HepG2 (cell line): Measurements from ENCODE around the gene FNDC7. TPM values are rescaled to one million over a fixed set of nuclear protein-coding genes. Genes with fewer than 3 reads are reported as not detected.

ENCODE experiments used
- ATAC-seq: fragments of 200-7000 bp; cut with Tn5 transposase; 3 replicates; pipeline ENCODE4 v1.9.1; 2020; ENCODE audit warnings: mild to moderate bottlenecking, moderate library complexity
- BruUV-seq: library from RNA; stranded (reverse); fragments of 400-500 nt; replicated peaks from 2 replicates; lab custom pipeline; 2021; lab: Mats Ljungman, UMichigan
- CTCF ChIA-PET: fragments of 300-600 bp; formaldehyde crosslinking; extraction: SDS; loops from one replicate; lab custom pipeline; 2021; ENCODE audit warnings: low total read pairs, inconsistent platforms, low intra/inter-chr PET ratio; lab: Yijun Ruan, JAX
- POLR2A ChIA-PET: fragments of 350-600 bp; sonication (Branson Sonifier 250); formaldehyde crosslinking; loops from one replicate; lab custom pipeline; 2020; ENCODE audit warnings: antibody characterized with exemption, inconsistent platforms; lab: Yijun Ruan, JAX
- DNase-seq: peaks from one replicate; pipeline ENCODE4 v3.0.0-alpha.2; 2015; ENCODE audit warnings: low spot score
- FAIRE-seq: peaks from 3 replicates; lab custom pipeline; 2011; peaks lifted over from hg19 to GRCh38; lab: Jason Lieb, UNC
- H2AFZ ChIP-seq: one replicate; pipeline ENCODE4 v1.6.1; 2011; ENCODE audit warnings: low read length, inconsistent platforms
- H3K27ac ChIP-seq: fragments of 300-600 bp; 3 replicates; pipeline ENCODE4 v1.8.0; 2011; ENCODE audit warnings: mixed run types, mild to moderate bottlenecking, mixed read lengths, low read length, inconsistent platforms; ENCODE audit not compliant: insufficient read depth; ENCODE audit errors: extremely low read length
- H3K27me3 ChIP-seq, 2 experiments: fragments of 200-600 bp in 1 of 2; 2 replicates in 1 of 2; 3 replicates in 1 of 2; pipeline versions ENCODE4 v1.6.0 to v1.8.0; 2011; ENCODE audit warnings: low read length in 2 of 2, mild to moderate bottlenecking in 2 of 2, moderate library complexity in 2 of 2, inconsistent platforms in 1 of 2; ENCODE audit not compliant: insufficient read depth in 2 of 2, control insufficient read depth in 1 of 2
- H3K36me3 ChIP-seq, 2 experiments: fragments of 200-600 bp in 1 of 2; replicated peaks in 1 of 2; 2 replicates in 1 of 2; 3 replicates in 1 of 2; pipeline versions ENCODE4 v1.5.1 to v1.8.0; 2011; ENCODE audit warnings: low read length in 2 of 2, inconsistent platforms in 1 of 2; ENCODE audit not compliant: insufficient read depth in 2 of 2, control insufficient read depth in 1 of 2
- H3K4me1 ChIP-seq: 2 replicates; pipeline ENCODE4 v1.5.1; 2012; ENCODE audit warnings: low read length, inconsistent platforms; ENCODE audit not compliant: insufficient read depth
- H3K4me2 ChIP-seq: 2 replicates; pipeline ENCODE4 v1.6.0; 2011; ENCODE audit warnings: low read depth, low read length, inconsistent platforms
- H3K4me3 ChIP-seq, 3 experiments: fragments of 200-600 bp in 1 of 3; sonication (generic), shearing (Covaris generic) in 1 of 3; replicated peaks in 1 of 3; 2 replicates each; pipeline ENCODE4 v1.5.1; 2011 to 2016; ENCODE audit warnings: low read length in 3 of 3, inconsistent platforms in 2 of 3, low read depth in 2 of 3, mild to moderate bottlenecking in 2 of 3, control low read depth in 1 of 3, mixed read lengths in 1 of 3; ENCODE audit not compliant: insufficient read depth in 1 of 3
- H3K79me2 ChIP-seq: one replicate; pipeline ENCODE4 v1.6.1; 2011; ENCODE audit warnings: low read length, inconsistent platforms; ENCODE audit not compliant: insufficient read depth
- H3K9ac ChIP-seq: 2 replicates; pipeline ENCODE4 v1.6.0; 2011; ENCODE audit warnings: mild to moderate bottlenecking, low read depth, low read length, inconsistent platforms; ENCODE audit not compliant: insufficient read depth
- H3K9me3 ChIP-seq: 2 replicates; pipeline ENCODE4 v1.5.1; 2012; ENCODE audit warnings: mild to moderate bottlenecking, low read length
- H4K20me1 ChIP-seq: 2 replicates; pipeline ENCODE4 v1.6.0; 2011; ENCODE audit warnings: inconsistent platforms, mild to moderate bottlenecking, low read length, moderate library complexity; ENCODE audit not compliant: insufficient read depth
- BHLHE40 ChIP-seq: IDR thresholded peaks from 2 replicates; pipeline ENCODE4 v1.6.1; 2011; ENCODE audit warnings: low read length, improper control_type of control experiment
- NFAT5 ChIP-seq: sonication (generic); formaldehyde crosslinking; IDR thresholded peaks from 2 replicates; pipeline ENCODE4 v1.4.0; 2020; ENCODE audit warnings: missing genetic modification reagents
- NFKBIZ ChIP-seq: IDR thresholded peaks from 2 replicates; pipeline ENCODE4 v1.6.1; 2018; ENCODE audit warnings: missing genetic modification reagents, missing compliant biosample characterization
- NFRKB ChIP-seq: fragments of 450-650 bp; IDR thresholded peaks from 2 replicates; pipeline ENCODE4 v1.6.1; 2017
- PTBP1 ChIP-seq: fragments of 200-400 bp; formaldehyde crosslinking; IDR thresholded peaks from 2 replicates; pipeline ENCODE4 v1.6.1; 2018; ENCODE audit warnings: low read length, low read depth; ENCODE audit not compliant: poor library complexity, severe bottlenecking
- RELA ChIP-seq: sonication (generic); formaldehyde crosslinking; IDR thresholded peaks from 2 replicates; pipeline ENCODE4 v1.4.0; 2020; ENCODE audit warnings: missing genetic modification reagents
- SP140L ChIP-seq: sonication (generic); formaldehyde crosslinking; IDR thresholded peaks from 2 replicates; pipeline ENCODE4 v1.4.0; 2020; ENCODE audit warnings: missing genetic modification reagents, borderline replicate concordance
- TFAP4 ChIP-seq: sonication (generic); IDR thresholded peaks from 2 replicates; pipeline ENCODE4 v1.6.1; 2016; ENCODE audit warnings: low read depth, borderline replicate concordance
- ZFP36L2 ChIP-seq: sonication (generic); formaldehyde crosslinking; IDR thresholded peaks from 2 replicates; pipeline ENCODE4 v1.4.0; 2020; ENCODE audit warnings: missing genetic modification reagents
- ZNF17 ChIP-seq: sonication (generic); formaldehyde crosslinking; IDR thresholded peaks from 2 replicates; pipeline ENCODE4 v1.5.0; 2020; ENCODE audit warnings: mild to moderate bottlenecking, missing genetic modification reagents
- ZNF232 ChIP-seq: sonication (generic); formaldehyde crosslinking; IDR thresholded peaks from 2 replicates; pipeline ENCODE4 v1.4.0; 2020; ENCODE audit warnings: missing genetic modification reagents, borderline replicate concordance
- ZNF24 ChIP-seq: fragments of 450-650 bp; IDR thresholded peaks from 2 replicates; pipeline ENCODE4 v1.6.1; 2017; ENCODE audit warnings: antibody characterized with exemption, mild to moderate bottlenecking
- ZNF260 ChIP-seq: sonication (generic); formaldehyde crosslinking; IDR thresholded peaks from 2 replicates; pipeline ENCODE4 v1.4.0; 2020; ENCODE audit warnings: missing genetic modification reagents, low read depth, mild to moderate bottlenecking, borderline replicate concordance
- ZNF790 ChIP-seq: sonication (generic); formaldehyde crosslinking; IDR thresholded peaks from 2 replicates; pipeline ENCODE4 v1.8.0; 2022; ENCODE audit warnings: missing genetic modification reagents, mild to moderate bottlenecking, borderline replicate concordance
- WGBS: methylation state at CpG from one replicate; pipeline ENCODE4 v1.1.6; 2017; ENCODE audit warnings: low lambda C conversion rate; 5-methylcytosine and 5-hydroxymethylcytosine counted together
- in situ Hi-C: cut with HindIII; loops from 2 replicates; pipeline ENCODE4 v1.10.0; 2017; ENCODE audit warnings: low pct_unique_long_range_greater_than_20kb; ENCODE audit not compliant: extremely low pct_ligation_motif_present
- intact Hi-C: fragments of 100-400 bp; cut with micrococcal nuclease; formaldehyde crosslinking; loops from one replicate; pipeline ENCODE4 v1.10.0; 2022; ENCODE audit not compliant: unreplicated experiment
- polyA plus RNA-seq, 8 experiments: library from polyadenylated mRNA; depleted of rRNA in 3 of 8; stranded (reverse) in 7 of 8; unstranded in 1 of 8; fragments of >200 nt; fragmentation: Illumina TruSeq in 4 of 8; extraction: Trizol in 4 of 8; gene quantifications; 2 replicates each; pipeline versions ENCODE4 v1.2.1 to v1.2.3, GENCODE V29; 2011 to 2016; ENCODE audit warnings: low read depth in 4 of 8, missing spikeins in 1 of 8, mixed read lengths in 1 of 8; ENCODE audit not compliant: insufficient read depth in 1 of 8
- total RNA-seq, 5 experiments: library from RNA; depleted of rRNA; stranded (reverse); fragments of >200 nt; fragmentation: Illumina TruSeq; extraction: Trizol; gene quantifications; 2 replicates each; pipeline ENCODE4 v1.2.3, GENCODE V29; 2016; ENCODE audit warnings: low read depth in 1 of 5
- TF ChIP-seq, protein P1 (sequence below): sonication (generic); formaldehyde crosslinking; IDR thresholded peaks from 2 replicates; pipeline ENCODE4 v1.9.0; 2021; ENCODE audit warnings: missing genetic modification reagents, mild to moderate bottlenecking, borderline replicate concordance
- TF ChIP-seq, protein P2 (sequence below): sonication (generic); formaldehyde crosslinking; IDR thresholded peaks from 2 replicates; pipeline ENCODE4 v1.5.0; 2020; ENCODE audit warnings: mild to moderate bottlenecking, missing genetic modification reagents

FNDC7 gene
- total and polyA plus RNA-seq, 2 of the 13 experiments (the other 11 are each of a cell fraction or from before 2014, with no cell fraction given), result 0.03 TPM; not detected in 1

GRCh38 chr1:108747898-108748297 is 35.2 kb downstream of the FNDC7 start:
- Histone ChIP-seq H3K27ac (no peak overlapping the region), H3K9me3 (no peaks in the 10 kb centered on the region), H2AFZ (no peak overlapping the region), H3K4me2 (peak overlapping the region; percentile 77; the same call in 1 of the 2 replicates), H3K4me3 (peak overlapping the region in 2 of 3 experiments; percentile 80 to 99; a peak in 2 of 6 replicates), H3K4me1 (peaks cover 14% of the 10 kb centered on the region), H4K20me1 (no peaks in the 10 kb centered on the region), H3K27me3 (no peaks in the 10 kb centered on the region), H3K36me3 (peaks cover 0 to under 1% of the 10 kb centered on the region in 2 experiments; a peak in 2 of 5 replicates), H3K79me2 (peaks cover 8% of the 10 kb centered on the region), H3K9ac (no peak overlapping the region)
- no peak for ATAC-seq
- BruUV-seq, result no TSS peak
- 94% methylated on average over 3 of the region's 3 CpGs for WGBS
- FAIRE-seq, result no peak
- no peak for DNase-seq
- CTCF ChIA-PET, result no interaction called here
- POLR2A ChIA-PET, result no interaction called here
- in situ Hi-C loops (no loop called here), intact Hi-C loops (no loop called here)
- no peak for TF ChIP-seq ZNF790 (CRISPR knock-in tag)
- no peak for TF ChIP-seq RELA
- no peak for TF ChIP-seq PTBP1
- no peak for TF ChIP-seq ZNF260 (CRISPR knock-in tag)
- TF ChIP-seq, protein P1, sequence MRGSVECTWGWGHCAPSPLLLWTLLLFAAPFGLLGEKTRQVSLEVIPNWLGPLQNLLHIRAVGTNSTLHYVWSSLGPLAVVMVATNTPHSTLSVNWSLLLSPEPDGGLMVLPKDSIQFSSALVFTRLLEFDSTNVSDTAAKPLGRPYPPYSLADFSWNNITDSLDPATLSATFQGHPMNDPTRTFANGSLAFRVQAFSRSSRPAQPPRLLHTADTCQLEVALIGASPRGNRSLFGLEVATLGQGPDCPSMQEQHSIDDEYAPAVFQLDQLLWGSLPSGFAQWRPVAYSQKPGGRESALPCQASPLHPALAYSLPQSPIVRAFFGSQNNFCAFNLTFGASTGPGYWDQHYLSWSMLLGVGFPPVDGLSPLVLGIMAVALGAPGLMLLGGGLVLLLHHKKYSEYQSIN (CRISPR knock-in tag), result no peak
- TF ChIP-seq TFAP4, result no peak
- no peak for TF ChIP-seq ZNF17 (CRISPR knock-in tag)
- TF ChIP-seq NFKBIZ, result no peak
- no peak for TF ChIP-seq ZNF24
- TF ChIP-seq BHLHE40, result no peak
- no peak for TF ChIP-seq ZNF232 (CRISPR knock-in tag)
- no peak for TF ChIP-seq SP140L (CRISPR knock-in tag)
- no peak for TF ChIP-seq ZFP36L2 (CRISPR knock-in tag)
- TF ChIP-seq NFAT5 (CRISPR knock-in tag), result no peak
- TF ChIP-seq NFRKB, result no peak
- TF ChIP-seq, protein P2, sequence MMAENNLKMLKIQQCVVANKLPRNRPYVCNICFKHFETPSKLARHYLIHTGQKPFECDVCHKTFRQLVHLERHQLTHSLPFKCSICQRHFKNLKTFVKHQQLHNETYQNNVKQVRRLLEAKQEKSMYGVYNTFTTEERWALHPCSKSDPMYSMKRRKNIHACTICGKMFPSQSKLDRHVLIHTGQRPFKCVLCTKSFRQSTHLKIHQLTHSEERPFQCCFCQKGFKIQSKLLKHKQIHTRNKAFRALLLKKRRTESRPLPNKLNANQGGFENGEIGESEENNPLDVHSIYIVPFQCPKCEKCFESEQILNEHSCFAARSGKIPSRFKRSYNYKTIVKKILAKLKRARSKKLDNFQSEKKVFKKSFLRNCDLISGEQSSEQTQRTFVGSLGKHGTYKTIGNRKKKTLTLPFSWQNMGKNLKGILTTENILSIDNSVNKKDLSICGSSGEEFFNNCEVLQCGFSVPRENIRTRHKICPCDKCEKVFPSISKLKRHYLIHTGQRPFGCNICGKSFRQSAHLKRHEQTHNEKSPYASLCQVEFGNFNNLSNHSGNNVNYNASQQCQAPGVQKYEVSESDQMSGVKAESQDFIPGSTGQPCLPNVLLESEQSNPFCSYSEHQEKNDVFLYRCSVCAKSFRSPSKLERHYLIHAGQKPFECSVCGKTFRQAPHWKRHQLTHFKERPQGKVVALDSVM (CRISPR knock-in tag), result no peak
